ENCODE measurements around the gene AJM1.
"Not testable (repeated sequence)": the region's sequence is repeated elsewhere in the genome, so short reads cannot be mapped to it uniquely, and the experiment has no call there.

AJM1 gene

DNA sequence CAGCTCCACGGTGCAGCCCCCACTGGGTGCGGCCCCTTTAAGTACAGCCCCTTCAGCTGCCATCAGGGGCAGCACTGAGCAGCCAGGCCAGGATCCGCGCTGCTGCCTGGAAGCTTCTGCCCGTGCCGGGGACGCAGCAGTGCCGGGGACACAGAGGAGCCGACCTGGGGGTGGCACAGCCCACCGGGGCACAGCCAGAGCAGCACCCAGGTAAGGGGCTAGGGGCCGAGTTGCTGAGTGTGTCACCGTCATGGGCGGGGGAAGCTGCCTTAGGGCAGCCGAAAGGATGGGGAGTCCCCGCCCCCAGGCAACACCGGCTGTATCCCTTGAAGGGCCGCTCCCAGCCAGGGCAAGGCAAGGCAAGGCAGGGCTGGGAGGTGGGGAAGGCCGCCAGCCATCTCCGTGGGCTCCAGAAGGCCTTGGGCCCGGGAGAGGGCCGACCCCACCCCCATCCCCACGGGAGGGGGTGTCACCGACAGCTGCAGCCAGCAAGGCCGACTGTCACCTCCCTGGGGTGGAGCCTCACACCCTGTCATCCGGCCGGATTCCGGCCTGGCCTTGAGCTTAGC lies at the start of gene AJM1:
AJM1 (plus strand) TSS at position 99 of the 569 bp plus-strand sequence. CDS start 1,937 bp downstream, outside the sequence.
- not testable (repeated sequence) for H3K36me3 ChIP-seq (ENCODE audit: insufficient read depth); H3K4me3 ChIP-seq (IDR thresholded peaks at IDR 0.05; ENCODE audit: insufficient read depth, low read depth, low read length); H3K9ac ChIP-seq; H2AFZ ChIP-seq (ENCODE audit: low read depth); H4K20me1 ChIP-seq (ENCODE audit: insufficient read depth); H3K79me2 ChIP-seq (ENCODE audit: insufficient read depth, low read depth); H3K27me3 ChIP-seq (ENCODE audit: insufficient read depth, low read depth)
- H3K4me2 ChIP-seq = peak within 1 kb of the TSS; percentile 69
- H3K27ac ChIP-seq = peak within 1 kb of the TSS; percentile 57
- TF ChIP-seq, protein P1, sequence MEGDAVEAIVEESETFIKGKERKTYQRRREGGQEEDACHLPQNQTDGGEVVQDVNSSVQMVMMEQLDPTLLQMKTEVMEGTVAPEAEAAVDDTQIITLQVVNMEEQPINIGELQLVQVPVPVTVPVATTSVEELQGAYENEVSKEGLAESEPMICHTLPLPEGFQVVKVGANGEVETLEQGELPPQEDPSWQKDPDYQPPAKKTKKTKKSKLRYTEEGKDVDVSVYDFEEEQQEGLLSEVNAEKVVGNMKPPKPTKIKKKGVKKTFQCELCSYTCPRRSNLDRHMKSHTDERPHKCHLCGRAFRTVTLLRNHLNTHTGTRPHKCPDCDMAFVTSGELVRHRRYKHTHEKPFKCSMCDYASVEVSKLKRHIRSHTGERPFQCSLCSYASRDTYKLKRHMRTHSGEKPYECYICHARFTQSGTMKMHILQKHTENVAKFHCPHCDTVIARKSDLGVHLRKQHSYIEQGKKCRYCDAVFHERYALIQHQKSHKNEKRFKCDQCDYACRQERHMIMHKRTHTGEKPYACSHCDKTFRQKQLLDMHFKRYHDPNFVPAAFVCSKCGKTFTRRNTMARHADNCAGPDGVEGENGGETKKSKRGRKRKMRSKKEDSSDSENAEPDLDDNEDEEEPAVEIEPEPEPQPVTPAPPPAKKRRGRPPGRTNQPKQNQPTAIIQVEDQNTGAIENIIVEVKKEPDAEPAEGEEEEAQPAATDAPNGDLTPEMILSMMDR (conservative IDR thresholded peaks at IDR 0.05; ENCODE audit: low read depth, low read length) = peak; percentile 84
- H3K4me1 ChIP-seq (ENCODE audit: low read depth, poor library complexity, severe bottlenecking) = peaks cover 29% of the 10 kb centered on the region

DNA sequence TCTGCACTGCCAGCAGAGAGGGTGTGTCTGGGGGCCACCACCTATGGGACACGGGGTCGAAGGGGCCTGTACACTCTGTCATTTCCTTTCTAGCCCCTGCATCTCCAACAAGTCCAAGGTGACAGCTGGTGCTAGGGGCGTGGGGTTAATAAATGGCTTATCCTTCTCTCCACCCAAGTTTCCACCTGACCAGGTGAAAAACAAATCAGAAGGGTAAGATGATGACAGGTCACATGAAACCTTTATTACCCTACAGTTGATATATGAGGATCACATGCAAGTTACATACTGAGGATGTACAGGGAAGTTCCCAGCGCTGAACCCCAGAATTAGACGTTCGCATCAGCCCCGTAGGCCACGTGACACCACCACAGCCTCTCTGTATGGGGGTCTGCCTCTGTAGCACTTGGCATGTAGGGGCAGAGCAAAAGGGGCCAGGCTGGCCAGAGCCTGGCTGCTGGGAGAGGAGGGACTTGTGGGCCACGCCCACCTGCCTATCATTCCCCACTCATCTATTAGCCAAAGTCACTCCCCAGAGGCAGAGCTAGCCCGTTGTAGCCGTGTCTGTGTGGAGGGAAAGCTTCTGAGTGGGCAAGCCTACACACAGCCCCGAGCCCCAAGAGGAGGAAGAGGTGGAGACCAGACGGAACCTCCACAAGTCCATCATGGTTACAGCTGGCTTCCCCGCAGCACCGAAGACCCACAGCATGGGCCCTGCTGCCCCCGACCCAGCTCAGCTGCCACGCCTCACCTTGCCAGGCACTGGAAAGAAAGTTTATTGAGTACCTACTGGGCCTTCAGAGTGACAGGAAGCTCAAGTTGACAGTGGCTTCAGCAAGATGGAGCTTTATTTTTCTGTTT lies 49.0 kb upstream of the AJM1 start:
- Histone ChIP-seq H3K4me3 (IDR thresholded peaks at IDR 0.05; ENCODE audit: insufficient read depth, low read depth, low read length) (no peak overlapping the region), H3K27me3 (ENCODE audit: insufficient read depth, low read depth) (peaks cover 9% of the 10 kb centered on the region; the same call in 1 of the 2 replicates), H3K36me3 (ENCODE audit: insufficient read depth) (no peaks in the 10 kb centered on the region), H2AFZ (ENCODE audit: low read depth) (no peak overlapping the region), H3K4me2 (no peak overlapping the region), H3K27ac (no peak overlapping the region), H3K9ac (no peak overlapping the region), H3K79me2 (ENCODE audit: insufficient read depth, low read depth) (no peaks in the 10 kb centered on the region), H3K4me1 (ENCODE audit: low read depth, poor library complexity, severe bottlenecking) (peaks cover 40% of the 10 kb centered on the region), H4K20me1 (ENCODE audit: insufficient read depth) (no peaks in the 10 kb centered on the region)
- TF ChIP-seq, protein P1 (conservative IDR thresholded peaks at IDR 0.05; ENCODE audit: low read depth, low read length) = no peak

DNA sequence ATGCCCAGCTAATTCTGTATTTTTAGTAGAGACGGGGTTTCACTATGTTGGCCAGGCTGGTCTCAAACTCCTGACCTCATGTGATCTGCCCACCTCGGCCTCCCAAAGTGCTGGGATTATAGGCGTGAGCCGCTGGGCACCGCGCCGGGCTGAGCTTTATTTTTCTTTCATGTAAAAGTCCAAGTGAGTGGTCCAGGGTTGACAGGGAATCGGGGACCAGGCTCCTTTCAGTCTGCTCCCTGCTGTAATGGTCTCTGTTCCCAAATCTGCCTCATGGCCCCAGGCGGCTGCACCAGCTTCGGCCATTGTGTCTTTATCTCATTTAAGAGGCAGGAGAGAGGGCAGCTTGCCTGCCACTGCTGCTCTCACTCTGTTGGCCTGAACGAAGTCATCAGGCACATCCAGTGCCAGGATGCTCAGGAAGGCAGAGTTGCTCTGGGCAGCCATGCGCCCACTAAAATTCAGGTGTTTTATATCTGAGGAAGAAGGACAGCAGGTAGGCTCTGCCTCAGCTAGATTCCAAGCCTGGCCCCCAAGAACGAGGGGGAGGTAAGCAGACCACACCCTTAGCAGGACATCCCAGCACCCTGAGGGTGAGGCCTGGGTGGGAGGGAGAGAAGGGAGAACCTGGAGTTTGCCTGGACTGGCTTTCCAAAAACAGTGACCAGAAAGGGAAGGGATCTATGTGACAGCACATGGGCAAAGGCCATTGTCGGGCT lies 47.8 kb upstream of the AJM1 start:
- TF ChIP-seq, protein P1 (conservative IDR thresholded peaks at IDR 0.05; ENCODE audit: low read depth, low read length) = no peak
- Histone ChIP-seq H4K20me1 (ENCODE audit: insufficient read depth) (no peaks in the 10 kb centered on the region), H3K27ac (no peak overlapping the region)

DNA sequence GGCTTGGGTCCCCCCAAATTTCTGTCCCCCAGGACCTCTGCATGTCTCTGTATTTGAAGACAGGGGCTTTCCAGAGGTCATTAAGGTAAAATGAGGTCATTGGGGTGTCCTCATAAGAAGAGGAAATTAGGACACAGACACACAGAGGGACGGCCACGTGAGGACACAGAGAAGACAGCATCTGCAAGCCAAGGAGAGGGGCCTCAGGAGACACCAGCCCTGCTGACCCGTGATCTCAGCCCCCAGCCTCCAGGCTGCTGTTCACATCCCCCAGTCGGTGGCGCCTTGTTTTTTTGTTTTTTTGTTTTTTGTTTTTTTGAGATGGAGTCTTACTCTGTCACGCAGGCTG lies 47.3 kb upstream of the AJM1 start:
- H3K4me3 ChIP-seq (IDR thresholded peaks at IDR 0.05; ENCODE audit: insufficient read depth, low read depth, low read length) = no peak overlapping the region
- H3K27ac ChIP-seq = no peak overlapping the region
- no peak overlapping the region for H3K9ac ChIP-seq
- no peaks in the 10 kb centered on the region for H4K20me1 ChIP-seq (ENCODE audit: insufficient read depth)
- H2AFZ ChIP-seq (ENCODE audit: low read depth) = no peak overlapping the region
- H3K4me2 ChIP-seq = no peak overlapping the region
- H3K4me1 ChIP-seq (ENCODE audit: low read depth, poor library complexity, severe bottlenecking) = peaks cover 44% of the 10 kb centered on the region
- TF ChIP-seq, protein P1 (conservative IDR thresholded peaks at IDR 0.05; ENCODE audit: low read depth, low read length) = no peak
- no peaks in the 10 kb centered on the region for H3K36me3 ChIP-seq (ENCODE audit: insufficient read depth)
- peaks cover 6% of the 10 kb centered on the region; the same call in 1 of the 2 replicates for H3K27me3 ChIP-seq (ENCODE audit: insufficient read depth, low read depth)
- H3K79me2 ChIP-seq (ENCODE audit: insufficient read depth, low read depth) = no peaks in the 10 kb centered on the region

More for the DNA sequence above, 47.8 kb upstream of the AJM1 start:
- Histone ChIP-seq H3K9ac (no peak overlapping the region), H2AFZ (ENCODE audit: low read depth) (no peak overlapping the region), H3K36me3 (ENCODE audit: insufficient read depth) (no peaks in the 10 kb centered on the region), H3K4me3 (IDR thresholded peaks at IDR 0.05; ENCODE audit: insufficient read depth, low read depth, low read length) (no peak overlapping the region), H3K79me2 (ENCODE audit: insufficient read depth, low read depth) (no peaks in the 10 kb centered on the region), H3K27me3 (ENCODE audit: insufficient read depth, low read depth) (peaks cover 6% of the 10 kb centered on the region; the same call in 1 of the 2 replicates), H3K4me1 (ENCODE audit: low read depth, poor library complexity, severe bottlenecking) (peaks cover 42% of the 10 kb centered on the region), H3K4me2 (no peak overlapping the region)

All from KMS-11 (cell line).